Adrenal gland (tissue), 12 donors: Measurements from ENCODE around the gene LRRC14B. TPM values are rescaled to one million over a fixed set of nuclear protein-coding genes. Genes with fewer than 3 reads are reported as not detected.

Source experiments
- DNase-seq, 7 donors: peaks; one replicate each; pipeline ENCODE4 v3.0.0-alpha.2; 2019 to 2020
- H3K27ac ChIP-seq, 5 donors: fragments of 200-600 bp; sonication (generic) in 4 of 5; 1 replicate in 3 of 5; 2 replicates in 2 of 5; pipeline versions ENCODE4 v1.5.1 to v1.8.0; 2016 to 2020; ENCODE audit warnings: mild to moderate bottlenecking in 1 of 5
- H3K27me3 ChIP-seq: fragments of 200-600 bp; 2 replicates; pipeline ENCODE4 v1.8.0; 2021
- H3K36me3 ChIP-seq, 2 donors: fragments of 200-600 bp; replicated peaks in 1 of 2; 1 replicate in 1 of 2; 2 replicates in 1 of 2; pipeline versions ENCODE4 v1.5.1 to v1.8.0; 2018 to 2022
- H3K4me1 ChIP-seq, 2 donors: fragments of 200-600 bp; replicated peaks in 1 of 2; 1 replicate in 1 of 2; 2 replicates in 1 of 2; pipeline versions ENCODE4 v1.5.1 to v1.8.0; 2018 to 2021
- H3K4me3 ChIP-seq, 4 donors: fragments of 200-600 bp; sonication (generic) in 3 of 4; one replicate each; pipeline ENCODE4 v1.5.1; 2016 to 2018
- H3K9me3 ChIP-seq, 3 donors: fragments of 200-600 bp; sonication (generic) in 1 of 3; replicated peaks in 1 of 3; 1 replicate in 2 of 3; 2 replicates in 1 of 3; pipeline versions ENCODE4 v1.5.1 to v1.8.0; 2016 to 2021
- POLR2A ChIP-seq, 2 donors: fragments of 450-650 bp; IDR thresholded peaks; one replicate each; pipeline ENCODE4 v1.6.1; 2017; ENCODE audit warnings: antibody characterized with exemption in 2 of 2, mild to moderate bottlenecking in 2 of 2, moderate library complexity in 1 of 2
- WGBS, 4 donors: extraction: QIAGEN DNeasy Blood & Tissue Kit in 2 of 4; methylation state at CpG; one replicate each; pipeline versions ENCODE4 v1.1.5 to v1.1.7; 2013 to 2017; 5-methylcytosine and 5-hydroxymethylcytosine counted together
- intact Hi-C, 2 donors: fragments of 100-400 bp; cut with DNase I; formaldehyde crosslinking; loops; one replicate each; pipeline versions ENCODE4 v1.14.1 to v1.15.0; 2022 to 2023
- polyA plus RNA-seq, 3 donors: library from polyadenylated mRNA; stranded (reverse); fragments of 200-250 nt in 2 of 3; fragments of 350-450 nt in 1 of 3; fragmentation: Illumina TruSeq in 1 of 3; extraction: RNeasy Lipid Tissue Mini Kit (QIAGEN cat#74804) in 1 of 3; gene quantifications; one replicate each; pipeline ENCODE4 v1.2.3, GENCODE V29; 2013 to 2014
- total RNA-seq, 9 donors: library from RNA; depleted of rRNA in 4 of 9; stranded (reverse); fragments of >200 nt in 4 of 9; fragments of 120-200 nt in 1 of 9; fragmentation: NEBNext Ultra II Directional in 1 of 9; extraction: Animal tissue kit (Norgen Biotek cat#: 25700) in 1 of 9; gene quantifications; one replicate each; pipeline versions ENCODE4 v1.1.0 to v1.2.4, GENCODE V29; 2013 to 2023
- TF ChIP-seq, protein P1 (sequence below), 6 experiments: fragments of 450-650 bp in 4 of 6; fragments of 200-600 bp in 2 of 6; sonication (generic) in 1 of 6; IDR thresholded peaks; 1 replicate in 5 of 6; 2 replicates in 1 of 6; pipeline versions ENCODE4 v1.5.1 to v1.8.0; 2016 to 2021; ENCODE audit warnings: antibody characterized with exemption in 6 of 6, mild to moderate bottlenecking in 2 of 6, moderate library complexity in 1 of 6
- donor health status: healthy with polysubstance abuse.
- donor health status: Bipolar disorder and iron deficiency.
- donor health status: DM: yes; HTN: yes; CAD: no.
- donor health status: DM: no; HTN: no; CAD: no.
- donor health status: DM: no; HTN: no; CAD: no.
- donor health status: DM: yes; HTN: yes; CAD: no.

LRRC14B gene
- total and polyA plus RNA-seq, 12 donors = 0.11 TPM; not detected in 11

- no peaks in the 10 kb centered on the region for H3K4me1 ChIP-seq
- DNase-seq = no peak
- TF ChIP-seq, protein P1, sequence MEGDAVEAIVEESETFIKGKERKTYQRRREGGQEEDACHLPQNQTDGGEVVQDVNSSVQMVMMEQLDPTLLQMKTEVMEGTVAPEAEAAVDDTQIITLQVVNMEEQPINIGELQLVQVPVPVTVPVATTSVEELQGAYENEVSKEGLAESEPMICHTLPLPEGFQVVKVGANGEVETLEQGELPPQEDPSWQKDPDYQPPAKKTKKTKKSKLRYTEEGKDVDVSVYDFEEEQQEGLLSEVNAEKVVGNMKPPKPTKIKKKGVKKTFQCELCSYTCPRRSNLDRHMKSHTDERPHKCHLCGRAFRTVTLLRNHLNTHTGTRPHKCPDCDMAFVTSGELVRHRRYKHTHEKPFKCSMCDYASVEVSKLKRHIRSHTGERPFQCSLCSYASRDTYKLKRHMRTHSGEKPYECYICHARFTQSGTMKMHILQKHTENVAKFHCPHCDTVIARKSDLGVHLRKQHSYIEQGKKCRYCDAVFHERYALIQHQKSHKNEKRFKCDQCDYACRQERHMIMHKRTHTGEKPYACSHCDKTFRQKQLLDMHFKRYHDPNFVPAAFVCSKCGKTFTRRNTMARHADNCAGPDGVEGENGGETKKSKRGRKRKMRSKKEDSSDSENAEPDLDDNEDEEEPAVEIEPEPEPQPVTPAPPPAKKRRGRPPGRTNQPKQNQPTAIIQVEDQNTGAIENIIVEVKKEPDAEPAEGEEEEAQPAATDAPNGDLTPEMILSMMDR (IDR thresholded peaks at IDR 0.05) = no peak
- TF ChIP-seq POLR2A (IDR thresholded peaks at IDR 0.05) = no peak
- peaks cover 0 to 9% (median 0%) of the 10 kb centered on the region in 3 donors for H3K9me3 ChIP-seq
- H3K36me3 ChIP-seq = no peaks in the 10 kb centered on the region
- 80 to 88% (median 85%) methylated on average over 4 of the region's 4 CpGs for WGBS, 4 donors
- H3K27me3 ChIP-seq = no peaks in the 10 kb centered on the region
- H3K4me3 ChIP-seq = no peak overlapping the region
- intact Hi-C loops = no loop called here
- H3K27ac ChIP-seq = no peak overlapping the region
These were observed 40.5 kb upstream of the LRRC14B start for GRCh38 chr5:150746-151145.

DNA sequence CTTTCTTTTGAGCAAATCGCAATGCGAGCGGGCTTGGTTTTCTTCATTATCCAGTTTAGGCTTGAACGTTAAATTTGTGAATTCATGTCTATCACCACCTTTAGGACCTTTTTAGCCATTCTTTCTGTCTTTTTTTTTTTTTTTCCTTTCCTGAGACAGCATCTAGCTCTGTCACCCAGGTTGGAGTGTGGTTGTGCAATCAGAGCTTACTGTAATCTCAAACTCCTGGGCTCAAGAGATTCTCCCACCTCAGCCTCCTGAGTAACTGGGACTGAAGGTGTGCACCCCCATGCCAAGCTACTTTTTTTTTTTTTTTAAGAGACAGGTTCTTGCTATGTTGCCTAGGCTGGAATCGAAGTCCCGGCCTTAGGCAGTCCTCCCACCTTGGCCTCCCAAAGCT, 39.2 kb upstream of the LRRC14B start:
- intact Hi-C loops = no loop called here
- Histone ChIP-seq H3K27ac (no peak overlapping the region), H3K4me3 (no peak overlapping the region), H3K4me1 (no peaks in the 10 kb centered on the region), H3K36me3 (no peaks in the 10 kb centered on the region), H3K27me3 (no peaks in the 10 kb centered on the region), H3K9me3 (peaks cover 0 to 9% (median 0%) of the 10 kb centered on the region in 3 donors)
- no peak for DNase-seq
- TF ChIP-seq, protein P1 (IDR thresholded peaks at IDR 0.05) = no peak
- no peak for TF ChIP-seq POLR2A (IDR thresholded peaks at IDR 0.05)
- 92 to 97% (median 95%) methylated on average over 6 of the region's 6 CpGs for WGBS, 4 donors

DNA sequence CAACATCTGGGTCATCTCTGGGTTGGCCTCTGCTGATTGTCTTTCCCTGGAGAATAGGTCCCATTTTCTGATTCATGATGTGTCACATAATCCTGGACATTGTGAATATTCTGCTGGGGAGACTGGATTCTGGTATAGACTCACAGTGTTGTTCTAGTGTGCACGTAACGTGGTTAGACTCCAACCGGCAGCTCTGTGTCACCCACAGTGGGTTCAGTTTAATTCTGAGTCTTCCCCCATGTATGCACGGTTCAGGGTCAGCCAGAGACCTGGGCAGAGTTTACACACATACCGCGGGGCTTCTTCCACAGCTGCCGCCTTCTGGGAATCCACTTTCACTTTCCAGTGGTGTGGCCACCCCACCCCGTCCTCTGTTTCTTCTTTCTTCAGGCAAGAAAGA, 38.0 kb upstream of the LRRC14B start:
- DNase-seq = peak in 1 of 7 donors; percentile 15
- H3K27me3 ChIP-seq = no peaks in the 10 kb centered on the region
- H3K27ac ChIP-seq = no peak overlapping the region
- 79 to 90% (median 87%) methylated on average over 8 of the region's 8 CpGs for WGBS, 4 donors
- no peaks in the 10 kb centered on the region for H3K4me1 ChIP-seq
- intact Hi-C loops = no loop called here
- H3K36me3 ChIP-seq = no peaks in the 10 kb centered on the region
- TF ChIP-seq, protein P1 (IDR thresholded peaks at IDR 0.05) = no peak
- TF ChIP-seq POLR2A (IDR thresholded peaks at IDR 0.05) = no peak
- H3K4me3 ChIP-seq = no peak overlapping the region
- peaks cover 0 to under 1% (median 0%) of the 10 kb centered on the region in 3 donors for H3K9me3 ChIP-seq

- no peak for TF ChIP-seq POLR2A (IDR thresholded peaks at IDR 0.05)
- Histone ChIP-seq H3K4me3 (no peak overlapping the region), H3K9me3 (no peaks in the 10 kb centered on the region), H3K27me3 (no peaks in the 10 kb centered on the region), H3K27ac (no peak overlapping the region), H3K36me3 (no peaks in the 10 kb centered on the region), H3K4me1 (no peaks in the 10 kb centered on the region)
- intact Hi-C loops = no loop called here
- peak in 1 of 7 donors; percentile 27 for DNase-seq
- 85 to 89% (median 86%) methylated on average over 10 of the region's 10 CpGs for WGBS, 4 donors
These were observed 37.1 kb upstream of the LRRC14B start for GRCh38 chr5:154236-154635.

DNA sequence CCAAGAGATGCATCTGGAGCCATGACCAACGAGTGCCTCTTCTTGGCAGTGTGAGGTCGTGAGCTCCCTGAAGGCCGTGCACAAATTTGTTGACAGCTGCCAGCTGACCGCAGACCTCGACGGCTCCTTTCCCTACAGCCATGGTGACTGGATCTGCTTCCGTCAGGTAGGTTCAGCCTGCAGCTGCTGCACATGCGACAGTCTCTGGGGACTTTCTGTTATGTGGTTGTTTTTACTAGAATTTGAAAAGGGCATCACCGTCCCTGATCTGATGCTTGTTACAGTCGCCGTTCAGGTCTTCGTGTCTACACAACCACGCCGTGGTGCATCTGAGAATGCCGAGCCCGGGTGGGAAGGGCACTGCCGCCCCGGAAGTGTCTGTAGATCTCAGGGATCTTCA, 36.5 kb upstream of the LRRC14B start:
- 82 to 91% (median 88%) methylated on average over 18 of the region's 18 CpGs for WGBS, 4 donors
- intact Hi-C loops = no loop called here
- H3K9me3 ChIP-seq = no peaks in the 10 kb centered on the region
- H3K36me3 ChIP-seq = no peaks in the 10 kb centered on the region
- H3K4me3 ChIP-seq = no peak overlapping the region
- H3K27me3 ChIP-seq = no peaks in the 10 kb centered on the region
- H3K27ac ChIP-seq = no peak overlapping the region
- TF ChIP-seq POLR2A (IDR thresholded peaks at IDR 0.05) = no peak
- TF ChIP-seq, protein P1 (IDR thresholded peaks at IDR 0.05) = no peak
- peak in 1 of 7 donors; percentile 23 for DNase-seq
- no peaks in the 10 kb centered on the region for H3K4me1 ChIP-seq
